H1 (cell line): ENCODE measurements around the gene SOCS7. TPM values are rescaled to one million over a fixed set of nuclear protein-coding genes. Genes with fewer than 3 reads are reported as not detected.

ENCODE experiments used
- CTCF ChIA-PET: fragments of 300-600 bp; sonication (Branson Sonifier 250); formaldehyde crosslinking; loops from one replicate; lab custom pipeline; 2021; ENCODE audit not compliant: partially characterized antibody; lab: Charles Lee
- POLR2A ChIA-PET: fragments of 300-600 bp; sonication (Branson Sonifier 250); formaldehyde crosslinking; loops from one replicate; lab custom pipeline; 2021; ENCODE audit warnings: inconsistent platforms; ENCODE audit not compliant: partially characterized antibody; lab: Charles Lee
- DNase-seq, 2 experiments: peaks; one replicate each; pipeline versions ENCODE4 v3.0.0 to v3.0.0-alpha.2; 2010 to 2022; ENCODE audit warnings: low spot score in 2 of 2, low read depth in 1 of 2, mixed read lengths in 1 of 2
- FAIRE-seq: peaks from 2 replicates; lab custom pipeline; 2011; peaks lifted over from hg19 to GRCh38; lab: Jason Lieb, UNC
- H2AFZ ChIP-seq: 2 replicates; pipeline ENCODE4 v1.8.1; 2012; ENCODE audit warnings: low read length, inconsistent platforms
- H2AK5ac ChIP-seq: 2 replicates; pipeline ENCODE4 v1.6.1; 2013; ENCODE audit warnings: low read depth, low read length
- H2BK120ac ChIP-seq: replicated peaks from 2 replicates; pipeline ENCODE3; 2013; ENCODE audit warnings: low read depth, low read length, inconsistent platforms
- H2BK12ac ChIP-seq: 2 replicates; pipeline ENCODE4 v1.6.1; 2013; ENCODE audit warnings: low read depth, low read length
- H2BK15ac ChIP-seq: 2 replicates; pipeline ENCODE4 v1.6.1; 2013; ENCODE audit warnings: low read length
- H2BK20ac ChIP-seq: 2 replicates; pipeline ENCODE4 v1.6.1; 2013; ENCODE audit warnings: low read length
- H2BK5ac ChIP-seq: 2 replicates; pipeline ENCODE4 v1.6.1; 2013; ENCODE audit warnings: low read depth, low read length
- H3K14ac ChIP-seq: 2 replicates; pipeline ENCODE4 v1.6.1; 2013; ENCODE audit warnings: inconsistent platforms; ENCODE audit not compliant: insufficient read length
- H3K18ac ChIP-seq: 2 replicates; pipeline ENCODE4 v1.6.1; 2013; ENCODE audit warnings: low read length; ENCODE audit errors: extremely low read depth
- H3K23ac ChIP-seq: 2 replicates; pipeline ENCODE4 v1.6.1; 2013; ENCODE audit warnings: inconsistent platforms; ENCODE audit not compliant: insufficient read length
- H3K23me2 ChIP-seq: 2 replicates; pipeline ENCODE4 v1.6.1; 2013; ENCODE audit warnings: low read depth, low read length
- H3K27ac ChIP-seq: 2 replicates; pipeline ENCODE4 v1.6.1; 2011; ENCODE audit warnings: low read depth, low read length, inconsistent platforms
- H3K27me3 ChIP-seq, 4 experiments: replicated peaks in 1 of 4; 1 replicate in 1 of 4; 2 replicates in 3 of 4; pipeline versions ENCODE4 v1.6.1 to v1.8.1; 2011 to 2013; ENCODE audit warnings: low read length in 3 of 4, mild to moderate bottlenecking in 3 of 4, inconsistent platforms in 2 of 4, mixed read lengths in 2 of 4, moderate library complexity in 1 of 4; ENCODE audit not compliant: control insufficient read depth in 3 of 4, insufficient read depth in 3 of 4; ENCODE audit errors: extremely low read depth in 1 of 4
- H3K36me3 ChIP-seq, 4 experiments: 2 replicates each; pipeline versions ENCODE4 v1.6.1 to v1.8.1; 2011 to 2013; ENCODE audit warnings: mild to moderate bottlenecking in 4 of 4, low read length in 3 of 4, moderate library complexity in 2 of 4, control low read depth in 1 of 4, inconsistent platforms in 1 of 4; ENCODE audit not compliant: insufficient read depth in 4 of 4, control insufficient read depth in 2 of 4
- H3K4ac ChIP-seq: replicated peaks from 2 replicates; pipeline ENCODE3; 2013; ENCODE audit warnings: low read length, low read depth, mixed read lengths, inconsistent platforms; ENCODE audit not compliant: insufficient read length
- H3K4me1 ChIP-seq, 4 experiments: replicated peaks in 1 of 4; 1 replicate in 1 of 4; 2 replicates in 3 of 4; pipeline versions ENCODE4 v1.6.1 to v1.8.1; 2011 to 2013; ENCODE audit warnings: low read length in 3 of 4, inconsistent platforms in 2 of 4, mixed read lengths in 1 of 4; ENCODE audit not compliant: insufficient read depth in 4 of 4, control insufficient read depth in 3 of 4
- H3K4me2 ChIP-seq, 2 experiments: 2 replicates each; pipeline versions ENCODE4 v1.6.1 to v1.8.1; 2011 to 2013; ENCODE audit warnings: low read depth in 2 of 2, low read length in 2 of 2, control low read depth in 1 of 2, inconsistent platforms in 1 of 2, mild to moderate bottlenecking in 1 of 2; ENCODE audit not compliant: insufficient read depth in 1 of 2
- H3K4me3 ChIP-seq, 4 experiments: fragments of 200-600, 300-600 bp in 1 of 4; sonication (generic), shearing (Covaris generic), sonication (Bioruptor Twin) in 1 of 4; 2 replicates each; pipeline versions ENCODE4 v1.5.1 to v1.8.1; 2011 to 2016; ENCODE audit warnings: low read length in 4 of 4, low read depth in 3 of 4, control low read depth in 2 of 4, inconsistent platforms in 2 of 4, mild to moderate bottlenecking in 2 of 4, mixed read lengths in 1 of 4, moderate library complexity in 1 of 4; ENCODE audit not compliant: insufficient read depth in 2 of 4; ENCODE audit errors: extremely low read depth in 1 of 4
- H3K56ac ChIP-seq: replicated peaks from 2 replicates; pipeline ENCODE3; 2013; ENCODE audit warnings: low read depth, mild to moderate bottlenecking, mixed read lengths, low read length, inconsistent platforms; ENCODE audit not compliant: insufficient read length
- H3K79me1 ChIP-seq: 2 replicates; pipeline ENCODE4 v1.6.1; 2013; ENCODE audit warnings: low read depth, low read length, control low read depth
- H3K79me2 ChIP-seq, 2 experiments: 2 replicates each; pipeline versions ENCODE4 v1.6.1 to v1.8.1; 2012 to 2013; ENCODE audit warnings: low read length in 2 of 2, mild to moderate bottlenecking in 2 of 2, inconsistent platforms in 1 of 2; ENCODE audit not compliant: insufficient read depth in 2 of 2, control insufficient read depth in 1 of 2
- H3K9ac ChIP-seq, 4 experiments: replicated peaks in 1 of 4; 1 replicate in 1 of 4; 2 replicates in 3 of 4; pipeline versions ENCODE4 v1.6.1 to v1.8.1; 2011 to 2013; ENCODE audit warnings: low read depth in 3 of 4, low read length in 3 of 4, control low read depth in 2 of 4, mild to moderate bottlenecking in 2 of 4, moderate library complexity in 2 of 4, inconsistent platforms in 1 of 4; ENCODE audit errors: extremely low read depth in 1 of 4
- H3K9me3 ChIP-seq, 2 experiments: 2 replicates each; pipeline versions ENCODE4 v1.6.1 to v1.8.1; 2012 to 2013; ENCODE audit warnings: mild to moderate bottlenecking in 2 of 2, moderate library complexity in 2 of 2, control low read depth in 1 of 2, inconsistent platforms in 1 of 2, low read depth in 1 of 2, low read length in 1 of 2, mixed read lengths in 1 of 2; ENCODE audit not compliant: insufficient read depth in 2 of 2
- H4K20me1 ChIP-seq, 2 experiments: replicated peaks in 1 of 2; 2 replicates each; pipeline versions ENCODE3 to v1.8.1; 2011 to 2013; ENCODE audit warnings: inconsistent platforms in 2 of 2, low read length in 2 of 2, mild to moderate bottlenecking in 1 of 2; ENCODE audit not compliant: insufficient read depth in 2 of 2, control insufficient read depth in 1 of 2
- H4K5ac ChIP-seq: 2 replicates; pipeline ENCODE4 v1.6.1; 2013; ENCODE audit warnings: low read length, low read depth, mixed read lengths, inconsistent platforms; ENCODE audit not compliant: insufficient read length
- H4K8ac ChIP-seq: 2 replicates; pipeline ENCODE4 v1.8.0; 2013; ENCODE audit warnings: mild to moderate bottlenecking, moderate library complexity, low read length, inconsistent platforms; ENCODE audit not compliant: insufficient read depth; ENCODE audit errors: extremely low read depth
- H4K91ac ChIP-seq: replicated peaks from 2 replicates; pipeline ENCODE3; 2013; ENCODE audit warnings: low read length, mixed read lengths, inconsistent platforms; ENCODE audit not compliant: insufficient read length
- CTBP2 ChIP-seq: IDR thresholded peaks from 2 replicates; pipeline ENCODE4 v1.7.0; 2011; ENCODE audit warnings: borderline replicate concordance, mild to moderate bottlenecking, moderate library complexity, mixed read lengths, low read length; ENCODE audit not compliant: insufficient read depth, insufficient read length
- GABPA ChIP-seq: IDR thresholded peaks from 2 replicates; pipeline ENCODE4 v1.6.1; 2011; ENCODE audit warnings: mild to moderate bottlenecking, low read length, moderate library complexity, borderline replicate concordance; ENCODE audit not compliant: insufficient read depth
- HDAC6 ChIP-seq: IDR thresholded peaks from one replicate; pipeline ENCODE4 v1.7.1; 2012; ENCODE audit warnings: low read depth, mild to moderate bottlenecking, inconsistent platforms, low read length, moderate library complexity
- KDM1A ChIP-seq: fragments of 200-600, 300-600 bp; sonication (generic); IDR thresholded peaks from 2 replicates; pipeline ENCODE4 v1.7.1; 2016; ENCODE audit warnings: mild to moderate bottlenecking, low read length, borderline replicate concordance
- RAD21 ChIP-seq, 2 experiments: IDR thresholded peaks in 1 of 2; conservative IDR thresholded peaks in 1 of 2; 2 replicates each; pipeline ENCODE4 v1.6.1; 2011; ENCODE audit warnings: low read depth in 2 of 2, low read length in 2 of 2, improper control_type of control experiment in 1 of 2, inconsistent platforms in 1 of 2, mild to moderate bottlenecking in 1 of 2, moderate library complexity in 1 of 2
- SIX5 ChIP-seq: IDR thresholded peaks from 2 replicates; pipeline ENCODE4 v1.6.1; 2011; ENCODE audit warnings: mild to moderate bottlenecking, low read depth, low read length
- TCF12 ChIP-seq: IDR thresholded peaks from 2 replicates; pipeline ENCODE4 v1.6.1; 2011; ENCODE audit warnings: low read depth, mild to moderate bottlenecking, low read length
- WGBS, 2 experiments: shearing (Covaris generic) in 1 of 2; methylation state at CpG; one replicate each; pipeline versions ENCODE4 v1.1.6 to v1.1.7; 2013 to 2015; ENCODE audit warnings: low lambda C conversion rate in 2 of 2, mixed read lengths in 2 of 2, inconsistent platforms in 1 of 2, low coverage in 1 of 2, missing lambda C conversion rate in 1 of 2; ENCODE audit not compliant: insufficient replicate concordance in 2 of 2, insufficient coverage in 1 of 2, insufficient read length in 1 of 2; ENCODE audit errors: extremely low coverage in 1 of 2, missing lambda C conversion rate in 1 of 2; 5-methylcytosine and 5-hydroxymethylcytosine counted together
- polyA plus RNA-seq, 7 experiments: library from polyadenylated mRNA; depleted of rRNA in 3 of 7; stranded (reverse) in 5 of 7; unstranded in 2 of 7; fragments of >200 nt in 5 of 7; fragments of 200-250 nt in 2 of 7; gene quantifications; 1 replicate in 5 of 7; 2 replicates in 1 of 7; 4 replicates in 1 of 7; pipeline versions ENCODE4 v1.2.1 to v1.2.3, GENCODE V29; 2011 to 2013; ENCODE audit warnings: missing spikeins in 2 of 7, mixed read lengths in 2 of 7
- total RNA-seq: library from RNA; stranded (reverse); fragmentation: NEBNext Ultra II Directional; extraction: Animal tissue kit (Norgen Biotek cat#: 25700); gene quantifications from 2 replicates; pipeline ENCODE4 v1.2.1, GENCODE V29; 2021

Gene SOCS7
- total and polyA plus RNA-seq, 2 of the 8 experiments (the other 6 are each of a cell fraction or from before 2014, with no cell fraction given) = 13.5 to 26.9 TPM

DNA sequence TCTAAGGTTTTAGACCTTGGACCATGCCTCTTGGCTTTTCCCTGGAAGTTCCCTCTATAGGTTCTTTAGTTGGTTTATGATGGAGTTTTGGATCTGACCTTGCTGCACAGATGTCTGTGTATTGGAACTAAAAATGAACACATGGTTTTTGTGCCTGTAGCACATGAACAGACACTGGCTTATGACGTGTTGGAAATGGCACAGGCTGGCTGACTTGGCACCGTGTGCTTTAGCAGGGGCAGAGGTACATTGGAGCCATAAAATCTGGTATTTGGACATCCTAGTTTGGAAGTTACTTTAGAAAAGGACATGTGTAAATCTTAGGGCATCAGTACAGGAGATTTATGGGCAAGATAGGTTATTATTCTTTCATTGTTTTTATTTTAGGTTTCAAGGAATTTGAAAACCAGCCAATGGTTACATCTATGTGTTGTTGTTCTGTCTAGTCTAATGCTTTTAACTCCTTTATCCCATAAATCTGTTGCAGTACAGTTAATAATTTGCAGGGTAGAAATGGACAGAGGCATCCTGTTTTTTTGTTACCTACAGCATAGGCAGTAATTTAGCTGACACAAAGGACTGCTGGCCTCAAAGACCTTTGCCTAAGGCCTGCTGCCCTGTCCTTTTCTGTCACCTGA, 6.0 kb downstream of the SOCS7 start:
- Histone ChIP-seq H2BK12ac (no peak overlapping the region), H3K9me3 (no peaks in the 10 kb centered on the region), H2AK5ac (no peak overlapping the region), H3K27me3 (no peaks in the 10 kb centered on the region; a peak in 1 of 7 replicates), H3K4me2 (no peak overlapping the region), H2BK20ac (no peak overlapping the region), H3K79me1 (peaks cover 6% of the 10 kb centered on the region; the same call in 1 of the 2 replicates), H3K9ac (no peak overlapping the region), H3K27ac (no peak overlapping the region), H2AFZ (no peak overlapping the region), H4K8ac (no peak overlapping the region), H3K4me1 (peaks cover 3 to 6% (median 4%) of the 10 kb centered on the region in 4 experiments; a peak in 6 of 7 replicates), H3K23ac (no peak overlapping the region), H3K4me3 (no peak overlapping the region), H3K56ac (no peak overlapping the region), H3K23me2 (peaks cover 6% of the 10 kb centered on the region), H3K4ac (no peak overlapping the region), H2BK120ac (no peak overlapping the region), H2BK15ac (no peak overlapping the region), H2BK5ac (no peak overlapping the region), H3K36me3 (peaks cover 0 to 4% (median 0%) of the 10 kb centered on the region in 4 experiments; a peak in 3 of 8 replicates), H3K79me2 (peaks cover 0 to 79% of the 10 kb centered on the region in 2 experiments; a peak in 3 of 4 replicates), H4K5ac (no peak overlapping the region), H3K18ac (no peak overlapping the region), H3K14ac (no peak overlapping the region), H4K91ac (no peak overlapping the region), H4K20me1 (peaks cover 8 to 15% of the 10 kb centered on the region in 2 experiments)
- 90% methylated on average over 2 of the region's 2 CpGs; no CpG with 5 or more reads in 1 of the 2 experiments for WGBS, 2 experiments
- ChIA-PET CTCF (interaction anchor here (3.9 to 25.7 kb wide), 2 partner anchors 7 to 62 kb away, joined by 28 to 400 read pairs; partner anchors contain the start of gene ARHGAP23), POLR2A (interaction anchor here (1.2 kb wide), 1 partner anchor 10 kb away, joined by 3 read pairs; no protein-coding TSS in a partner anchor)
- DNase-seq (no peak), FAIRE-seq (no peak)
- TF ChIP-seq TCF12 = no peak
- no peak for TF ChIP-seq GABPA
- TF ChIP-seq HDAC6 = no peak
- TF ChIP-seq RAD21 (IDR thresholded peaks at IDR 0.05 in 1 of 2, conservative IDR thresholded peaks at IDR 0.05 in 1 of 2; ENCODE audit: low read depth in 2 of 2, low read length in 2 of 2) = no peak
- TF ChIP-seq CTBP2 = no peak
- no peak for TF ChIP-seq KDM1A
- no peak for TF ChIP-seq SIX5
